ENCODE results near the gene KRTAP25-1. TPM values are rescaled to one million over a fixed set of nuclear protein-coding genes. Genes with fewer than 3 reads are reported as not detected.
A peak's percentile ranks its signal among the peaks of the same experiment; 100 is the strongest.

The KRTAP25-1 gene
- total RNA-seq, 2 donors from 2014 or later = not detected

GRCh38 chr21:30271156-30271555, 18.2 kb downstream of the KRTAP25-1 start:
- H3K27me3 Mint-ChIP-seq (ENCODE audit: insufficient read depth) = no peaks in the 10 kb centered on the region
- no peak overlapping the region for H3K27ac Mint-ChIP-seq
- Histone ChIP-seq H3K27ac (ENCODE audit: low read depth, low read length) (no peak overlapping the region), H3K4me1 (ENCODE audit: control insufficient read depth, insufficient read depth, low read length) (no peaks in the 10 kb centered on the region), H3K9ac (ENCODE audit: extremely low read depth, low read length, poor library complexity, severe bottlenecking) (no peak overlapping the region), H3K36me3 (ENCODE audit: control insufficient read depth, insufficient read depth, low read length) (no peaks in the 10 kb centered on the region), H3K4me3 (ENCODE audit: low read length) (no peak overlapping the region), H3K27me3 (ENCODE audit: control insufficient read depth, insufficient read depth, low read length, poor library complexity, severe bottlenecking) (no peaks in the 10 kb centered on the region), H3K9me3 (ENCODE audit: control insufficient read depth, low read length) (peaks cover 4% of the 10 kb centered on the region)
- peaks cover 2% of the 10 kb centered on the region for H3K9me3 Mint-ChIP-seq
- WGBS, 2 experiments (ENCODE audit: insufficient coverage in 1 of 2, insufficient read length in 1 of 2) = 92 to 100% methylated on average over 4 to 5 of the region's 5 CpGs
- H3K4me3 Mint-ChIP-seq = no peak overlapping the region
- TF ChIP-seq CTCF (conservative IDR thresholded peaks at IDR 0.05) = no peak
- no peaks in the 10 kb centered on the region for H3K36me3 Mint-ChIP-seq (ENCODE audit: low read depth)
- no peaks in the 10 kb centered on the region for H3K4me1 Mint-ChIP-seq
- DNase-seq = no peak

GRCh38 chr21:30269803-30270530, 19.3 kb downstream of the KRTAP25-1 start:
- no peak for TF ChIP-seq CTCF (conservative IDR thresholded peaks at IDR 0.05)
- no peaks in the 10 kb centered on the region for H3K27me3 Mint-ChIP-seq (ENCODE audit: insufficient read depth)
- no peaks in the 10 kb centered on the region for H3K4me1 ChIP-seq (ENCODE audit: control insufficient read depth, insufficient read depth, low read length)
- H3K9me3 Mint-ChIP-seq = peaks cover 6% of the 10 kb centered on the region
- no peak overlapping the region for H3K27ac Mint-ChIP-seq
- no peak for DNase-seq
- peaks cover 12% of the 10 kb centered on the region for H3K9me3 ChIP-seq (ENCODE audit: control insufficient read depth, low read length)
- H3K27me3 ChIP-seq (ENCODE audit: control insufficient read depth, insufficient read depth, low read length, poor library complexity, severe bottlenecking) = no peaks in the 10 kb centered on the region
- WGBS, 2 experiments (ENCODE audit: insufficient coverage in 1 of 2, insufficient read length in 1 of 2) = 90 to 93% methylated on average over 1 to 3 of the region's 3 CpGs
- no peaks in the 10 kb centered on the region for H3K4me1 Mint-ChIP-seq
- no peak overlapping the region for H3K4me3 ChIP-seq (ENCODE audit: low read length)
- H3K27ac ChIP-seq (ENCODE audit: low read depth, low read length) = no peak overlapping the region
- H3K9ac ChIP-seq (ENCODE audit: extremely low read depth, low read length, poor library complexity, severe bottlenecking) = no peak overlapping the region
- H3K36me3 ChIP-seq (ENCODE audit: control insufficient read depth, insufficient read depth, low read length) = no peaks in the 10 kb centered on the region
- H3K36me3 Mint-ChIP-seq (ENCODE audit: low read depth) = no peaks in the 10 kb centered on the region
- H3K4me3 Mint-ChIP-seq = no peak overlapping the region

DNA sequence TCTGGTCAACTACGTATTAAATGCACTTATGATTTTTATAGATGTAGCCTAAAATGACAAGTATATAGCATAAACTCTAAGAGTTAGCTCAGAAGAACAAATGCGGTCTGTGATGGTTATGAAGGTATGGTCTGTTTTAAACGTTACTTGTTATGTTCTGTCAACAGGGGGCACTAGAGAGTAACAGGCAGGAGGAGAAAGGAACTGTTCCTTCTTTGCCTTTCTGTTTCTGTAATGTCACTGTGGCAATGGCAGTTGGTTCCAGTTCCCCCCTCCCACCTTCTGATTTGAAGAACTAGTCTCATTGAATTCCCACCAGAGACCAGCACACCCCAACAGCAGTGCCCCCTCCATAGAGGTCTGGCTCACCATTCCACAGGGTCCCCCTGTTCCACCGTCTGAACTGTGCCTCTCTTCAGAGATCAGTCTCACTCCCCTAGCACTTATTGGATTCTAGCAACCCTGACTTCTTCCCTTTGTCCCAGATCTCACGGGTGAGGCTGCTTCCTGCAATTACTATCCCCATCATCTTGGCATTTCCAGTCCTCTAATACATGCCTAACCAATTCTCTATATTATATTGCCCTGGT, 20.6 kb downstream of the KRTAP25-1 start:
- H3K9me3 ChIP-seq (ENCODE audit: control insufficient read depth, low read length) = peaks cover 12% of the 10 kb centered on the region
- no peak overlapping the region for H3K4me3 ChIP-seq (ENCODE audit: low read length)
- 74 to 100% methylated on average over 1 to 4 of the region's 5 CpGs for WGBS, 2 experiments (ENCODE audit: insufficient coverage in 1 of 2, insufficient read length in 1 of 2)
- Mint-ChIP-seq H3K36me3 (ENCODE audit: low read depth) (no peaks in the 10 kb centered on the region), H3K4me3 (no peak overlapping the region), H3K27ac (peak overlapping the region; percentile 82), H3K27me3 (ENCODE audit: insufficient read depth) (no peaks in the 10 kb centered on the region), H3K9me3 (peaks cover 6% of the 10 kb centered on the region), H3K4me1 (no peaks in the 10 kb centered on the region)
- H3K27me3 ChIP-seq (ENCODE audit: control insufficient read depth, insufficient read depth, low read length, poor library complexity, severe bottlenecking) = no peaks in the 10 kb centered on the region
- DNase-seq = peak; percentile 69
- peak; percentile 85 for TF ChIP-seq CTCF (conservative IDR thresholded peaks at IDR 0.05)
- no peaks in the 10 kb centered on the region for H3K36me3 ChIP-seq (ENCODE audit: control insufficient read depth, insufficient read depth, low read length)
- H3K9ac ChIP-seq (ENCODE audit: extremely low read depth, low read length, poor library complexity, severe bottlenecking) = no peak overlapping the region
- H3K4me1 ChIP-seq (ENCODE audit: control insufficient read depth, insufficient read depth, low read length) = no peaks in the 10 kb centered on the region
- H3K27ac ChIP-seq (ENCODE audit: low read depth, low read length) = no peak overlapping the region

Measured in endodermal cell (in vitro differentiated cells).